Thyroid gland (tissue), 4 donors: ENCODE measurements around the gene DKK3. TPM values are rescaled to one million over a fixed set of nuclear protein-coding genes. Genes with fewer than 3 reads are reported as not detected.

Experiments used
- DNase-seq, 2 donors: peaks; one replicate each; pipeline ENCODE4 v3.0.0-alpha.2; 2019
- H3K27ac ChIP-seq, 3 donors: fragments of 200-600 bp; sonication (generic); 1 replicate in 2 of 3; 2 replicates in 1 of 3; pipeline ENCODE4 v1.5.1; 2016 to 2019; ENCODE audit warnings: mild to moderate bottlenecking in 1 of 3, moderate library complexity in 1 of 3
- H3K27me3 ChIP-seq: fragments of 200-600 bp; sonication (generic); one replicate; pipeline ENCODE4 v1.5.1; 2019
- H3K36me3 ChIP-seq, 2 donors: fragments of 200-600 bp; sonication (generic); one replicate each; pipeline ENCODE4 v1.5.1; 2016 to 2019
- H3K4me1 ChIP-seq, 2 donors: fragments of 200-600 bp; sonication (generic); one replicate each; pipeline ENCODE4 v1.5.1; 2017 to 2019
- H3K4me3 ChIP-seq, 3 donors: fragments of 200-600 bp; sonication (generic); replicated peaks in 1 of 3; 1 replicate in 2 of 3; 2 replicates in 1 of 3; pipeline ENCODE4 v1.5.1; 2016; ENCODE audit warnings: mild to moderate bottlenecking in 1 of 3
- H3K9me3 ChIP-seq: fragments of 200-600 bp; sonication (generic); one replicate; pipeline ENCODE4 v1.5.1; 2017
- POLR2A ChIP-seq, 2 donors: fragments of 450-650 bp; IDR thresholded peaks; one replicate each; pipeline ENCODE4 v1.6.1; 2017; ENCODE audit warnings: antibody characterized with exemption in 2 of 2, mild to moderate bottlenecking in 2 of 2, moderate library complexity in 1 of 2
- WGBS, 2 donors: methylation state at CpG; one replicate each; pipeline ENCODE4 v1.1.5; 2017; 5-methylcytosine and 5-hydroxymethylcytosine counted together
- intact Hi-C: fragments of 100-400 bp; cut with DNase I; formaldehyde crosslinking; loops from one replicate; pipeline ENCODE4 v1.15.1; 2023
- total RNA-seq, 4 donors: library from RNA; depleted of rRNA; stranded (reverse); fragments of >200 nt; gene quantifications; one replicate each; pipeline ENCODE4 v1.2.3, GENCODE V29; 2016
- TF ChIP-seq, protein P1 (sequence below), 6 experiments: fragments of 200-600 bp in 3 of 6; fragments of 450-650 bp in 3 of 6; sonication (generic) in 3 of 6; IDR thresholded peaks; one replicate each; pipeline ENCODE4 v1.5.1; 2016 to 2019; ENCODE audit warnings: antibody characterized with exemption in 6 of 6, mild to moderate bottlenecking in 2 of 6, inconsistent platforms in 1 of 6, moderate library complexity in 1 of 6

The DKK3 gene
- total RNA-seq, 4 donors from 2014 or later: 15.1 to 72.0 (median 27.3) TPM

DNA sequence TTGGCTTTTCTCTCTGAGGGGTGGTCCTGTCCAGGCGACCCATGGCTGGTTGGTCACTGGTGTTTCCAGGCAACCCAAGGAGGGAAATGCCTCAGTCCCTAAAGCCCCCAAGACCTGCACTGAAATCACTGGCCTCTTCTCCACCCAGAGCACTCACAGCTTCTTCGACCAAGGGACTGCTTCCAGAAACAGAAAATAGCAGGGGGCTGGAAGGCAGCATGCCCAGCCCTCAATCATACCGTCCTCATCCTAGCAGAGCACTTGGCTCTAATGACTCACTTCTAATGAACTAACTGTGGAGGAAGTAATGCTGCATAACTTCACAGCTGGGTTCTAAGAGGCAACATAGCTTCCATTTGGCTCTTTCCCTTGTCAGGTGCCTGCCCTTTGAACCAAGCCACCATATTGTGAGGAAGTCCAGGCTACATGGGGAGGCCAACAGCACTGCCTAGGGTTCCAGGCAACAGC, 27.6 kb downstream of the DKK3 start:
- no peak for TF ChIP-seq POLR2A (IDR thresholded peaks at IDR 0.05)
- TF ChIP-seq, protein P1, sequence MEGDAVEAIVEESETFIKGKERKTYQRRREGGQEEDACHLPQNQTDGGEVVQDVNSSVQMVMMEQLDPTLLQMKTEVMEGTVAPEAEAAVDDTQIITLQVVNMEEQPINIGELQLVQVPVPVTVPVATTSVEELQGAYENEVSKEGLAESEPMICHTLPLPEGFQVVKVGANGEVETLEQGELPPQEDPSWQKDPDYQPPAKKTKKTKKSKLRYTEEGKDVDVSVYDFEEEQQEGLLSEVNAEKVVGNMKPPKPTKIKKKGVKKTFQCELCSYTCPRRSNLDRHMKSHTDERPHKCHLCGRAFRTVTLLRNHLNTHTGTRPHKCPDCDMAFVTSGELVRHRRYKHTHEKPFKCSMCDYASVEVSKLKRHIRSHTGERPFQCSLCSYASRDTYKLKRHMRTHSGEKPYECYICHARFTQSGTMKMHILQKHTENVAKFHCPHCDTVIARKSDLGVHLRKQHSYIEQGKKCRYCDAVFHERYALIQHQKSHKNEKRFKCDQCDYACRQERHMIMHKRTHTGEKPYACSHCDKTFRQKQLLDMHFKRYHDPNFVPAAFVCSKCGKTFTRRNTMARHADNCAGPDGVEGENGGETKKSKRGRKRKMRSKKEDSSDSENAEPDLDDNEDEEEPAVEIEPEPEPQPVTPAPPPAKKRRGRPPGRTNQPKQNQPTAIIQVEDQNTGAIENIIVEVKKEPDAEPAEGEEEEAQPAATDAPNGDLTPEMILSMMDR (IDR thresholded peaks at IDR 0.05): no peak
- H3K27ac ChIP-seq: no peak overlapping the region
- WGBS, 2 donors: 84 to 97% methylated on average over 3 of the region's 3 CpGs
- DNase-seq: no peak
- H3K27me3 ChIP-seq: no peaks in the 10 kb centered on the region
- H3K4me1 ChIP-seq: peaks cover 9 to 36% of the 10 kb centered on the region in 2 donors
- intact Hi-C loops: no loop called here
- H3K4me3 ChIP-seq: no peak overlapping the region
- no peaks in the 10 kb centered on the region for H3K9me3 ChIP-seq
- no peaks in the 10 kb centered on the region for H3K36me3 ChIP-seq

DNA sequence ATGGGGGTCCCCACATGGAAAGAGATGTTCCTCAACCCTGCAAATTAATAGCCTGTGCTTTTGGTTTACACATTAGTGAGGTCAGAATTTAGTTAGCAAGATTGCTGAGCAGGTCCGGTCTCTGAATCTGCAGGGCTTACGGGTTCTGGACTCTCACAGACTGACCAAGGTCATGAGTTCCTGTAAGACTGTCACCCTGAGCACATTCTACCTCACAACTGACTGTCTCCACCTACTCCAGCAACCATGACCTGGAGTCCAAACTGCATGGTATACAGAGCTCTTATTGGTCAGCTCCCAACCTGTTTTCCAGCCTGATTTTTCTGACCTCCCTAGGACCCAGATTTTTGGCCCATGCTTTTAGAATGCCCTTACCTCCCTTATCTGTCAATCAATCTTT, 28.2 kb downstream of the DKK3 start:
- no peaks in the 10 kb centered on the region for H3K9me3 ChIP-seq
- intact Hi-C loops: no loop called here
- H3K27me3 ChIP-seq: no peaks in the 10 kb centered on the region
- no peak overlapping the region for H3K27ac ChIP-seq
- TF ChIP-seq, protein P1 (IDR thresholded peaks at IDR 0.05): no peak
- TF ChIP-seq POLR2A (IDR thresholded peaks at IDR 0.05): no peak
- H3K36me3 ChIP-seq: no peaks in the 10 kb centered on the region
- H3K4me1 ChIP-seq: peaks cover 9 to 38% of the 10 kb centered on the region in 2 donors
- 97 to 100% methylated on average over 2 of the region's 2 CpGs for WGBS, 2 donors
- no peak for DNase-seq
- H3K4me3 ChIP-seq: no peak overlapping the region

DNA sequence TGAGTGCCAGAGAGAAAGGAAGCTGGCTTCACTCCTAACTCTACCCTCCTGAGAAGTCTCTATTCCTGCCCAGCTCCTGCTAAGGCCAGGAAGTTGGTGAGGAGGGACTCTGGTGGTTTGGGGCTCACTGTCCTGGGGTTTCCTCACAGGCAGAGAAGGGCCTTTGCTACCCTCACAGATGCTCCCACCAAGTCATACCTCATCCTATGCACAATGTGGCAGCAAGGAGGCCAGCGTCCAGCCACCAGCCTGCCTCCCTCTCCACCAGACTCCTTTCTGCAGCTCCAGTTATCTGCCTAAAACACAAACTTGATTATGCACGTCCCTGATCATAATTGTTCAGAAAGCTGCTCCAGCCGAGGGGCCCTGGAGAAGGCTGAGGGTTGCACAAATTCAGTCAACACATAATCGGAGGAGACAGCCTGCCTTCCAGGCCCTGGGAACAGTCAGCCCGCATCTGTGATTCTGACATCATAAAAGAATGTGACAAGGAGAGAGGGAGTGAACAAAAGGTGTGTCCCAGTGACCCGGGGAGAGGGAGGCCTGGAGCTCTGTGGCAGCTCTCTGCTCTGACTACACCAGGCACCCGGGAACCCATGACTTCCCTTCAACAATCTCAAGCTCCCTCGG, 28.8 kb downstream of the DKK3 start:
- DNase-seq: no peak
- intact Hi-C loops: no loop called here
- H3K9me3 ChIP-seq: no peaks in the 10 kb centered on the region
- no peaks in the 10 kb centered on the region for H3K27me3 ChIP-seq
- TF ChIP-seq POLR2A (IDR thresholded peaks at IDR 0.05): no peak
- TF ChIP-seq, protein P1 (IDR thresholded peaks at IDR 0.05): no peak
- 69 to 70% methylated on average over 7 to 8 of the region's 8 CpGs for WGBS, 2 donors
- H3K27ac ChIP-seq: peak overlapping the region in 2 of 3 donors; percentile 66 to 68
- H3K4me1 ChIP-seq: peaks cover 9 to 38% of the 10 kb centered on the region in 2 donors
- H3K4me3 ChIP-seq: no peak overlapping the region
- no peaks in the 10 kb centered on the region for H3K36me3 ChIP-seq

DNA sequence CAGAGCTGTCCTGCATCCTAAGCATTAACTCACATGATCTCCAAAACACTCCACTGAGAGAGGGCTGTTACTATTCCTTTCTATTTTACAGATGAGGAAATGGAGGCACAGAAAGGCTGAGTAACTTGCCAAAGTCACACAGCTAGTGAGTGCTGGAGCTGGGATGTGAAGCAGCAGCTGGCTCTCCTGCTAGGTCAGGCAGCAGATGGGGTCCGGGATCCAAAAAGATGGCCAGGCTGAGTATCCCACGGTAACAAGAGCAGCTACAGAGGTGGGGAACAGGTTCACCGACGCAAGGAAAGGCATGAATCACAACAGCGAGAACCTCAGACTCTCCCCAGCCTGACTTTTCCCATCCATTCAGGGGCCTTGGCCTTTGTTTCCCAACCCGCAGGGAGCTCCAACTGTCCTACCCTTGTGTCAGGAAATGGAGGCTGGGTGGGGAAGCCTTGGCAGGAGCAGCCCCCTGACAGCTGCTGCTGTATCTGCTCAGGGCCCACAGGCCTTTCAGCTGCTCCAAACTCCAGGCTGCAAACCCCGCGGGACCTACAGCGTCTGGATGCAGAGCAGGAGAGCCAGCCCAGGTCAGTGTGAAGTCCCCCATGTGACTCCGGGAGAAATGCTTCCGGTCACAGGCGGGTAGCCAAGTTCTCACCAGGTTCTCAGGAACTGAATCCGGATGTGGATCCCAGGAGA, 29.5 kb downstream of the DKK3 start:
- H3K4me1 ChIP-seq: peaks cover 9 to 42% of the 10 kb centered on the region in 2 donors
- H3K4me3 ChIP-seq: no peak overlapping the region
- intact Hi-C loops: no loop called here
- no peaks in the 10 kb centered on the region for H3K9me3 ChIP-seq
- H3K27me3 ChIP-seq: no peaks in the 10 kb centered on the region
- WGBS, 2 donors: 66 to 87% methylated on average over 9 to 12 of the region's 13 CpGs
- DNase-seq: peak; percentile 25 to 31
- H3K36me3 ChIP-seq: no peaks in the 10 kb centered on the region
- H3K27ac ChIP-seq: peak overlapping the region; percentile 30 to 68 (median 66)
- TF ChIP-seq, protein P1 (IDR thresholded peaks at IDR 0.05): no peak
- TF ChIP-seq POLR2A (IDR thresholded peaks at IDR 0.05): no peak

DNA sequence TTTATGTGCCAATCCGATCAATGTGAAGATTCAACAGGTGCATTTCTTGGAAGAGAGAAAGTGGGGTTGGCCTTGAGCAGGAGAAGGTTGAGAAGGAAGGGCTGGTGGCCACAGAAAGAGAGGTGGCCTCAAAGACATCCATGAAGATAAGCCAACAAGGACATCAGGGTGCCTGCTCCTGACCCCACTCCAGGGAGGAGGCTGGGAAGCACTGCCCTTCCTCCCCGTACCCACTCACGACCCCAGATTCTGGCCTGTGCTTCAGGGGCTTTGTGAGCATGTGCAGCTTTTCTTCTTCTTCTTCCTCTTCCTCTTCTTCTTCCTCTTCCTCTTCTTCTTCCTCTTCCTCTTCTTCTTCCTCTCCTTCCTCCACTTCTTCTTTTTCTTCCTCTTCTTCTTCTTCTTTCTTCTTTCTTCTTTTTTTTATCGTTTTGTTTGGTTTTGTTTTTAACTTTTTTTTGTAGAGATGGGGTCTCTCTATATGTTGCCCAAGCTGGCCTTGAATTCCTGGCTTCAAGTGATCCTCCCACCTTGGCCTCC, 30.3 kb downstream of the DKK3 start:
- Histone ChIP-seq H3K4me1 (peaks cover 9 to 50% of the 10 kb centered on the region in 2 donors), H3K27ac (peak overlapping the region in 2 of 3 donors; percentile 66 to 68), H3K27me3 (no peaks in the 10 kb centered on the region), H3K9me3 (no peaks in the 10 kb centered on the region), H3K4me3 (no peak overlapping the region), H3K36me3 (no peaks in the 10 kb centered on the region)
- TF ChIP-seq POLR2A (IDR thresholded peaks at IDR 0.05): no peak
- TF ChIP-seq, protein P1 (IDR thresholded peaks at IDR 0.05): no peak
- DNase-seq: no peak
- intact Hi-C loops: no loop called here
- 88 to 93% methylated on average over 4 of the region's 4 CpGs for WGBS, 2 donors
